Upper lobe of left lung (tissue), 6 donors: ENCODE measurements around the gene PPP4R3B. TPM values are rescaled to one million over a fixed set of nuclear protein-coding genes. Genes with fewer than 3 reads are reported as not detected.
"Not testable (repeated sequence)": the region's sequence is repeated elsewhere in the genome, so short reads cannot be mapped to it uniquely, and the experiment has no call there.

Experiments
- ATAC-seq, 2 donors: fragments of 200-7000 bp; cut with Tn5 transposase; one replicate each; pipeline ENCODE4 v1.9.1; 2022; ENCODE audit warnings: mild to moderate bottlenecking in 2 of 2, moderate library complexity in 2 of 2; ENCODE audit not compliant: low FRiP score in 2 of 2
- DNase-seq, 2 donors: peaks; one replicate each; pipeline ENCODE4 v3.0.0-alpha.2; 2019 to 2020
- H3K27ac ChIP-seq, 4 donors: fragments of 200-600 bp; sonication (generic); one replicate each; pipeline ENCODE4 v1.5.1; 2016 to 2019
- H3K27me3 ChIP-seq, 4 donors: fragments of 200-600 bp; sonication (generic); one replicate each; pipeline ENCODE4 v1.5.1; 2017 to 2019
- H3K36me3 ChIP-seq, 4 donors: fragments of 200-600 bp; sonication (generic); one replicate each; pipeline ENCODE4 v1.5.1; 2016 to 2019
- H3K4me1 ChIP-seq, 4 donors: fragments of 200-600 bp; sonication (generic); one replicate each; pipeline ENCODE4 v1.5.1; 2018 to 2019
- H3K4me3 ChIP-seq, 4 donors: fragments of 200-600 bp; sonication (generic); one replicate each; pipeline ENCODE4 v1.5.1; 2017 to 2019; ENCODE audit warnings: mild to moderate bottlenecking in 2 of 4, moderate library complexity in 1 of 4
- H3K9me3 ChIP-seq, 4 donors: fragments of 200-600 bp; sonication (generic); one replicate each; pipeline ENCODE4 v1.5.1; 2018 to 2019
- CTCF ChIP-seq, 6 experiments: fragments of 450-650 bp in 4 of 6; fragments of 200-600 bp in 2 of 6; sonication (generic) in 2 of 6; IDR thresholded peaks; one replicate each; pipeline ENCODE4 v1.5.1; 2016 to 2019; ENCODE audit warnings: antibody characterized with exemption in 6 of 6
- EP300 ChIP-seq, 4 donors: sonication (generic); formaldehyde crosslinking; IDR thresholded peaks; one replicate each; pipeline ENCODE4 v1.5.1; 2017; ENCODE audit warnings: antibody characterized with exemption in 4 of 4, control low read depth in 2 of 4
- POLR2A ChIP-seq, 4 donors: fragments of 450-650 bp; IDR thresholded peaks; one replicate each; pipeline ENCODE4 v1.5.1; 2016 to 2017; ENCODE audit warnings: antibody characterized with exemption in 4 of 4, mild to moderate bottlenecking in 2 of 4
- POLR2AphosphoS5 ChIP-seq, 2 donors: sonication (generic); formaldehyde crosslinking; IDR thresholded peaks; one replicate each; pipeline ENCODE4 v1.5.1; 2017; ENCODE audit warnings: antibody characterized with exemption in 2 of 2
- WGBS, 2 donors: methylation state at CpG; one replicate each; pipeline ENCODE4 v1.1.5; 2017 to 2018; 5-methylcytosine and 5-hydroxymethylcytosine counted together
- total RNA-seq, 6 donors: library from RNA; depleted of rRNA in 4 of 6; stranded (reverse); fragments of >200 nt in 4 of 6; gene quantifications; one replicate each; pipeline versions ENCODE4 v1.1.0 to v1.2.1, GENCODE V29; 2016 to 2021
- donor health status: DM: no; HTN: no; CAD: no; lungs with moderate emphysema.
- donor health status: DM: no; HTN: yes; CAD: no; lungs with severe emphysema.

The PPP4R3B gene
- total RNA-seq, 6 donors from 2014 or later: 37.2 to 117 (median 53.7) TPM

DNA sequence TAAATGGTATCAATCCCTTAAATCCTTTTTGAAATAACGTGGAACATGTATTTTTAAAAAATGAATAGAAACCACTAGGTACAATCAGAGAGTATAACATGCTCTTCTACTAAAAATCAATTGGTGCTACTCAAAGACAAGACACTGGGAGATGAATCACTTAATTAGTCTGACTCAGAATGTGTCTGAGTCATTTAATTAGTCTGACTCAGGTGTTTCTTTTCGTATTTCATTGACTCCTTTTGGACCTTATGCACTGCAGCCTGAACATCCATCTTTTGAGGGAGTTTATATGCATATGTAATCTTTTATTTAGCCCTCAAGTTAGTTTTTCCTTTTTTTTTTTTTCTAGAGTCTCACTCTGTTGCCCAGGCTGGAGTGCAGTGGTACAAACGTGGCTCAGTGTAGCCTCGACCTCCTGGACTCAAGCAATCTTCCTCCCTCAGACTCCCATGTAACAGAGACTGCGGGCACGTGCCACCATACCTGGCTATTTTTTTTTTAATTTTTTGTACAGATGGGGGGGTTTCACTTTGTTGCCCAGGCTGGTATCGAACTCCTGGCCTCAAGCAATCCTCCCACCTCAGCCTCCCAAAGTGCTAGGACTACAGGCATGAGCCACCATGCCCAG, 26.5 kb downstream of the PPP4R3B start:
- Histone ChIP-seq H3K4me1 (peaks cover 0 to 9% (median 3%) of the 10 kb centered on the region in 4 donors), H3K4me3 (no peak overlapping the region), H3K27ac (no peak overlapping the region), H3K36me3 (peaks cover 0 to 38% (median 3%) of the 10 kb centered on the region in 4 donors), H3K27me3 (no peaks in the 10 kb centered on the region), H3K9me3 (no peaks in the 10 kb centered on the region)
- no peak for TF ChIP-seq POLR2AphosphoS5 (IDR thresholded peaks at IDR 0.05)
- TF ChIP-seq CTCF (IDR thresholded peaks at IDR 0.05): no peak
- no peak for TF ChIP-seq POLR2A (IDR thresholded peaks at IDR 0.05)
- TF ChIP-seq EP300 (IDR thresholded peaks at IDR 0.05): no peak
- WGBS, 2 donors: 89 to 92% methylated on average over 7 of the region's 7 CpGs
- ATAC-seq: no peak
- DNase-seq: no peak

DNA sequence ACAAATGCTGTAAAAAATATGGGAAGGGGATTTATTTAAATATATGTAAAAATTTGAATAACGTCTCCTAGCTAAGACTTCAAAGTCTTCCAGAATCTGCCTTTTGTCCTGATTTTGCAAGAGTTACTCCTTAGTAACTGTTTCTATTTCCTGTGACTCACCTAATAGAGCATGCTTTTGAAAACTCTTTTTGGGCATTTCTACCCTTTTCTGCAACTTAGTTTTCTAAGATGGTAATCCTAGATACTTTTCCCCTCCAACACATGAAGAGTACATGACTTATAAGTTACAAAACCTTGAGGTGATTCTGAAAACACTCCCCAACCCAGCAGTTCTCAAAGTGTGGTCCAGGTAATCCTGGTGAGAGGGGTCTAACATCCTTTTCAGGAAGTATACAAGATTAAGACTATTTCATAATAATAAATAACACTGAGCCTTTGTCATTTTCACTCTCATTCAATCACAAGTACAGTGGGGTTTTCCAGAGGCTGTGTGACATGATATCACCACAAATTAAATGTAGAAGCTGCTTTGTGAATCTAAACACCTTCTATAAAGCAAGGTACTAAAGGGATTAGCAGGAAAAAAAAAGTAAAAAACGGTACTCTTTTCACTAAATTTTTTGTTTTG, 31.9 kb downstream of the PPP4R3B start:
- Histone ChIP-seq H3K4me3 (no peak overlapping the region), H3K36me3 (peaks cover 0 to 63% (median 12%) of the 10 kb centered on the region in 4 donors), H3K27me3 (no peaks in the 10 kb centered on the region), H3K4me1 (peaks cover 0 to 5% (median 1%) of the 10 kb centered on the region in 4 donors), H3K9me3 (no peaks in the 10 kb centered on the region), H3K27ac (no peak overlapping the region)
- DNase-seq (no peak), ATAC-seq (no peak)
- 81 to 88% methylated on average over 2 of the region's 2 CpGs for WGBS, 2 donors
- TF ChIP-seq EP300 (IDR thresholded peaks at IDR 0.05) (no peak), CTCF (IDR thresholded peaks at IDR 0.05) (no peak)

- H3K4me1 ChIP-seq: peaks cover 0 to 5% (median 1%) of the 10 kb centered on the region in 4 donors
- no peaks in the 10 kb centered on the region for H3K27me3 ChIP-seq
- H3K4me3 ChIP-seq: no peak overlapping the region
- WGBS, 2 donors: 50 to 61% methylated on average over 4 of the region's 4 CpGs
- ATAC-seq (no peak), DNase-seq (no peak)
- H3K36me3 ChIP-seq: peaks cover 0 to 76% (median 21%) of the 10 kb centered on the region in 4 donors
- TF ChIP-seq POLR2A (IDR thresholded peaks at IDR 0.05) (no peak), CTCF (IDR thresholded peaks at IDR 0.05) (no peak), EP300 (IDR thresholded peaks at IDR 0.05) (no peak), POLR2AphosphoS5 (IDR thresholded peaks at IDR 0.05) (no peak)
- no peaks in the 10 kb centered on the region for H3K9me3 ChIP-seq
- H3K27ac ChIP-seq: no peak overlapping the region
These were observed 35.4 kb downstream of the PPP4R3B start for GRCh38 chr2:55581874-55582547.

DNA sequence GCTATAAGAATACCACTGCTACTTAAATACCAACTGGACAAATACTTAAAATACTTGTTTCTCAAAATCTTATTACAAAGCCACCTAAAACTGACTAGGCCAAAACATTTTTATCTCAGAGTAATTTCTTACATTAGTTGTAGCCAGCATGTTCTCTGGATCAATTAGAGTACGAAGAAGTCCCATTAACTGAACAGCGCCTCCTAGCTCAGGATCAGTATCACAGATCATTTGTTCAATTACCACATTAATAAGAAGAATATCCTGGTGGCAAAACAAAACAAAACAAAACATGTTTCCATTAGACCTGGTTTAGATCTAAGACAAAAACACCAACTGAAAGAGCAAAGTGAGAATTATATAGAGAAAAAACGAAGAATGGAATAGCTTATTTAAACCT, 36.0 kb downstream of the PPP4R3B start:
- Histone ChIP-seq H3K36me3 (peaks cover 0 to 76% (median 26%) of the 10 kb centered on the region in 4 donors), H3K27ac (no peak overlapping the region), H3K9me3 (no peaks in the 10 kb centered on the region), H3K4me3 (no peak overlapping the region), H3K4me1 (peaks cover 0 to 5% (median 1%) of the 10 kb centered on the region in 4 donors), H3K27me3 (no peaks in the 10 kb centered on the region)
- no peak for DNase-seq
- 87 to 93% methylated on average over 3 of the region's 3 CpGs for WGBS, 2 donors
- no peak for ATAC-seq
- no peak for TF ChIP-seq CTCF (IDR thresholded peaks at IDR 0.05)
- no peak for TF ChIP-seq POLR2AphosphoS5 (IDR thresholded peaks at IDR 0.05)
- no peak for TF ChIP-seq EP300 (IDR thresholded peaks at IDR 0.05)
- TF ChIP-seq POLR2A (IDR thresholded peaks at IDR 0.05): no peak

DNA sequence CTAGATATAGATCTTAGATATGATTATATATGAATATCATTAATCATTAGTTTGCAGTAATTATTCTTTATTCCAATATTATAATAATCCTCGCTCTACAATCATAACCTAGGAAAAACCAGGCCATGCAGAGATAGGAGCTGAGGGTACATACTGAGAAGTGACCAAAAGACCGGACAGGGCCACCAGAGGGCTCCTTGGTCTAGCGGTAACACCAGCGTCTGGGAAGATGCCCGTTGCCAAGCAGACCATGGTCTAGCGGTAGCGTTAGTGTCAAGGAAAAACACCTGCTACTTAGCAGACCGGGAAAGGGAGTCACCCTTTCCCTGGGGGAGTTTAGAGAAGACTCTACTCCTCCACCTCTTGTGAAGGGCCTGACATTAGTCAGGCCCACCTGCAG, 48.4 kb downstream of the PPP4R3B start:
- not testable (repeated sequence) for H3K9me3 ChIP-seq, H3K4me1 ChIP-seq, H3K4me3 ChIP-seq, H3K27ac ChIP-seq, H3K27me3 ChIP-seq, ATAC-seq, DNase-seq
- H3K36me3 ChIP-seq: peaks cover 4 to 98% (median 26%) of the 10 kb centered on the region in 4 donors
- 92 to 94% methylated on average over 8 of the region's 8 CpGs for WGBS, 2 donors
